K562 (cell line): ENCODE data around the gene CSMD2. TPM values are rescaled to one million over a fixed set of nuclear protein-coding genes. Genes with fewer than 3 reads are reported as not detected.

ENCODE experiments used
- ATAC-seq: fragments of 200-7000 bp; cut with Tn5 transposase; 3 replicates; pipeline ENCODE4 v1.9.1; 2020; ENCODE audit warnings: moderate library complexity
- BruUV-seq: library from RNA; stranded (reverse); fragments of 400-500 nt; replicated peaks from 2 replicates; lab custom pipeline; 2021; lab: Mats Ljungman, UMichigan
- CTCF ChIA-PET: fragments of 300-600 bp; formaldehyde crosslinking; extraction: SDS; loops from one replicate; lab custom pipeline; 2021; ENCODE audit warnings: low intra/inter-chr PET ratio; lab: Yijun Ruan, JAX
- POLR2A ChIA-PET: fragments of 300-600, 350-650 bp; sonication (Branson Sonifier 250); formaldehyde crosslinking; extraction: SDS; loops from one replicate; lab custom pipeline; 2021; ENCODE audit warnings: antibody characterized with exemption, inconsistent platforms; lab: Yijun Ruan, JAX
- DNase-seq, 4 experiments: peaks; one replicate each; pipeline versions ENCODE4 v3.0.0 to v3.0.0-alpha.2; 2011 to 2018; ENCODE audit warnings: low spot score in 3 of 4, mixed read lengths in 3 of 4; ENCODE audit errors: extremely low read depth in 1 of 4
- FAIRE-seq: peaks from 2 replicates; lab custom pipeline; 2011; peaks lifted over from hg19 to GRCh38; lab: Jason Lieb, UNC
- H2AFZ ChIP-seq: 2 replicates; pipeline ENCODE4 v1.6.0; 2011; ENCODE audit warnings: low read depth, low read length, control low read depth, inconsistent platforms
- H3K27ac ChIP-seq: fragments of 200-600 bp; 3 replicates; pipeline ENCODE4 v1.8.0; 2011; ENCODE audit warnings: low read depth, mild to moderate bottlenecking, control low read depth, inconsistent platforms, low read length, moderate library complexity, mixed read lengths; ENCODE audit errors: extremely low read depth
- H3K27me3 ChIP-seq, 2 experiments: fragments of 300-600 bp in 1 of 2; 2 replicates in 1 of 2; 3 replicates in 1 of 2; pipeline versions ENCODE4 v1.6.0 to v1.8.0; 2011; ENCODE audit warnings: inconsistent platforms in 2 of 2, low read length in 2 of 2, mild to moderate bottlenecking in 1 of 2, mixed read lengths in 1 of 2, moderate library complexity in 1 of 2; ENCODE audit not compliant: control insufficient read depth in 2 of 2, insufficient read depth in 2 of 2
- H3K36me3 ChIP-seq: fragments of 300-600 bp; 3 replicates; pipeline ENCODE4 v1.8.0; 2011; ENCODE audit warnings: mild to moderate bottlenecking, low read length, inconsistent platforms; ENCODE audit not compliant: control insufficient read depth, insufficient read depth
- H3K4me1 ChIP-seq, 2 experiments: fragments of 200-600 bp in 1 of 2; replicated peaks in 1 of 2; 2 replicates in 1 of 2; 3 replicates in 1 of 2; pipeline versions ENCODE4 v1.5.1 to v1.8.0; 2011; ENCODE audit warnings: inconsistent platforms in 2 of 2, low read length in 2 of 2, mild to moderate bottlenecking in 1 of 2, mixed read lengths in 1 of 2, moderate library complexity in 1 of 2; ENCODE audit not compliant: control insufficient read depth in 2 of 2, insufficient read depth in 2 of 2
- H3K4me2 ChIP-seq: 2 replicates; pipeline ENCODE4 v1.6.1; 2011; ENCODE audit warnings: low read length, control low read depth, inconsistent platforms, mixed read lengths; ENCODE audit not compliant: insufficient read depth
- H3K4me3 ChIP-seq: fragments of 200-600 bp; sonication (generic), shearing (Covaris generic); 2 replicates; pipeline ENCODE4 v1.5.1; 2016; ENCODE audit warnings: control low read depth, inconsistent platforms
- H3K79me2 ChIP-seq: fragments of 200-600 bp; 3 replicates; pipeline ENCODE4 v1.8.0; 2011; ENCODE audit warnings: low read length, inconsistent platforms; ENCODE audit not compliant: control insufficient read depth, insufficient read depth
- H3K9ac ChIP-seq, 2 experiments: 2 replicates each; pipeline versions ENCODE4 v1.6.0 to v1.6.1; 2011; ENCODE audit warnings: low read depth in 2 of 2, low read length in 2 of 2, control low read depth in 1 of 2, inconsistent platforms in 1 of 2, mild to moderate bottlenecking in 1 of 2, mixed read lengths in 1 of 2; ENCODE audit not compliant: insufficient read depth in 1 of 2
- H3K9me1 ChIP-seq: one replicate; pipeline ENCODE4 v1.6.0; 2011; ENCODE audit warnings: inconsistent platforms, mild to moderate bottlenecking, low read length, moderate library complexity; ENCODE audit not compliant: control insufficient read depth, insufficient read depth
- H3K9me3 ChIP-seq: replicated peaks from 2 replicates; pipeline ENCODE4 v1.5.1; 2011; ENCODE audit warnings: low read depth, low read length, inconsistent platforms; ENCODE audit not compliant: control insufficient read depth, insufficient read depth
- H4K20me1 ChIP-seq: replicated peaks from 2 replicates; pipeline ENCODE4 v1.6.1; 2011; ENCODE audit warnings: low read length, inconsistent platforms, mixed read lengths; ENCODE audit not compliant: control insufficient read depth, insufficient read depth
- CREB1 ChIP-seq, 2 experiments: sonication (generic) in 1 of 2; formaldehyde crosslinking in 1 of 2; IDR thresholded peaks; 2 replicates each; pipeline versions ENCODE4 v1.6.1 to v1.8.0; 2012 to 2022; ENCODE audit warnings: inconsistent platforms in 1 of 2, mild to moderate bottlenecking in 1 of 2, missing genetic modification reagents in 1 of 2, moderate library complexity in 1 of 2
- CSDE1 ChIP-seq, 2 experiments: fragments of 450-650 bp; IDR thresholded peaks; 2 replicates each; pipeline ENCODE4 v1.6.1; 2016; ENCODE audit warnings: mild to moderate bottlenecking in 1 of 2
- DDX20 ChIP-seq: fragments of 450-650 bp; IDR thresholded peaks from 2 replicates; pipeline ENCODE4 v1.6.1; 2016; ENCODE audit warnings: missing genetic modification characterization, low read depth, mild to moderate bottlenecking, missing compliant biosample characterization, moderate library complexity
- ETV5 ChIP-seq: sonication (generic); formaldehyde crosslinking; IDR thresholded peaks from 2 replicates; pipeline ENCODE4 v1.4.0; 2020; ENCODE audit warnings: low read depth, mild to moderate bottlenecking, missing genetic modification reagents
- NELFE ChIP-seq: IDR thresholded peaks from 2 replicates; pipeline ENCODE4 v1.6.1; 2011; ENCODE audit warnings: mild to moderate bottlenecking; ENCODE audit not compliant: insufficient read depth, insufficient read length
- RBM22 ChIP-seq: fragments of 200-400 bp; formaldehyde crosslinking; IDR thresholded peaks from 2 replicates; pipeline ENCODE4 v1.6.1; 2018; ENCODE audit warnings: low read length, low read depth; ENCODE audit not compliant: poor library complexity, severe bottlenecking
- RREB1 ChIP-seq: fragments of 250-450 bp; sonication (Bioruptor Pico); IDR thresholded peaks from 2 replicates; pipeline ENCODE4 v1.4.0; 2020
- SRSF3 ChIP-seq: fragments of 200-400 bp; formaldehyde crosslinking; IDR thresholded peaks from 2 replicates; pipeline ENCODE4 v1.6.1; 2016; ENCODE audit warnings: mild to moderate bottlenecking, low read length, moderate library complexity; ENCODE audit not compliant: insufficient read depth
- ZBED1 ChIP-seq: IDR thresholded peaks from 2 replicates; pipeline ENCODE4 v1.6.1; 2014
- ZBTB17 ChIP-seq: fragments of 450-650 bp; formaldehyde crosslinking; IDR thresholded peaks from 2 replicates; pipeline ENCODE4 v1.4.0; 2020; ENCODE audit warnings: mild to moderate bottlenecking
- ZNF253 ChIP-seq: fragments of 250-450 bp; sonication (Bioruptor Pico); conservative IDR thresholded peaks from 2 replicates; pipeline ENCODE4 v1.6.1; 2021; ENCODE audit warnings: mild to moderate bottlenecking
- ZNF347 ChIP-seq: fragments of 450-650 bp; formaldehyde crosslinking; IDR thresholded peaks from 2 replicates; pipeline ENCODE4 v1.4.0; 2020; ENCODE audit warnings: low read depth, mild to moderate bottlenecking, moderate library complexity
- ZNF384 ChIP-seq: IDR thresholded peaks from 2 replicates; pipeline ENCODE4 v1.6.1; 2012; ENCODE audit warnings: low read depth, low read length, improper control_type of control experiment
- ZNF830 ChIP-seq: fragments of 250-450 bp; sonication (Bioruptor Pico); IDR thresholded peaks from 2 replicates; pipeline ENCODE4 v1.5.0; 2021; ENCODE audit warnings: mild to moderate bottlenecking
- WGBS: fragments of 100-300 bp; shearing (Covaris generic); methylation state at CpG from one replicate; pipeline ENCODE4 v1.1.6; 2016; ENCODE audit warnings: low coverage, mixed read lengths; ENCODE audit not compliant: insufficient coverage; ENCODE audit errors: missing lambda C conversion rate; 5-methylcytosine and 5-hydroxymethylcytosine counted together
- in situ Hi-C: fragments of 300-500 bp; cut with MboI; formaldehyde crosslinking; loops from 4 replicates; pipeline ENCODE4 v1.15.0; 2018; ENCODE audit warnings: inconsistent platforms, mixed read lengths
- intact Hi-C: fragments of 100-400 bp; cut with micrococcal nuclease; formaldehyde crosslinking; loops from 2 replicates; pipeline ENCODE4 v1.14.2; 2022
- polyA plus RNA-seq, 8 experiments: library from polyadenylated mRNA; depleted of rRNA in 4 of 8; stranded (reverse) in 5 of 8; unstranded in 3 of 8; fragments of >200 nt; fragmentation: Nextera tagmentation in 2 of 8; fragmentation: Illumina TruSeq in 1 of 8; extraction: Ambion mirVana in 2 of 8; extraction: Trizol in 1 of 8; gene quantifications; 2 replicates each; pipeline versions ENCODE4 v1.2.1 to v1.2.3, GENCODE V29; 2011 to 2014; ENCODE audit warnings: inconsistent platforms in 1 of 8, missing spikeins in 1 of 8
- total RNA-seq, 7 experiments: library from RNA; depleted of rRNA in 6 of 7; stranded (reverse); fragments of >200 nt in 6 of 7; fragmentation: Illumina TruSeq in 2 of 7; extraction: Trizol in 2 of 7; gene quantifications; 2 replicates each; pipeline versions ENCODE4 v1.2.1 to v1.2.3, GENCODE V29; 2011 to 2021; ENCODE audit warnings: low replicate concordance in 1 of 7
- TF ChIP-seq, protein P1 (sequence below): sonication (generic); formaldehyde crosslinking; IDR thresholded peaks from 2 replicates; pipeline ENCODE4 v1.8.0; 2022; ENCODE audit warnings: mild to moderate bottlenecking, missing genetic modification reagents

The CSMD2 gene
- total and polyA plus RNA-seq, 9 of the 15 experiments (the other 6 are each of a cell fraction or from before 2014, with no cell fraction given): not detected

DNA sequence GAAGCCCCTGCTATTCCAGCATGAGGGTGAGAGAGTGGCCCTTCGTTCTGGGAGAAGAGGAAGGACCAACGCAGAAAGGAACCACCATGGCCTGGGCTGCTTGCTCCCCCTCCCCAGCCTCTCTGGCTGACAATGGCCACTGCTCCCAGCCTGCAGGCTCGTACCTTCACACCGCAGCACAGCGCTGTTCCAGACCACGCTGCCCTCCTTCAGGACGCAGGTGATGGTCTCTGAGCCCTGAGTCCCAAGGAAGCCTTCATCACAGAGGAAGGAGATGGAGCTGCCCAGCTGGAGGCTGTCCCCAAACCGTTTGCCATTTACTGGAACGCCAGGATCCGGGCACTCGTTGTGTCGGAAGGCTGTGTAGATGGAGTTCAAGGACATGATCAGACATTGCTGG, 426.1 kb downstream of the CSMD2 start:
- Histone ChIP-seq H3K9ac (no peak overlapping the region), H3K9me1 (no peaks in the 10 kb centered on the region), H3K27me3 (peaks cover 0 to 9% of the 10 kb centered on the region in 2 experiments; a peak in 2 of 5 replicates), H3K4me1 (no peaks in the 10 kb centered on the region), H4K20me1 (no peaks in the 10 kb centered on the region), H3K36me3 (no peaks in the 10 kb centered on the region), H3K79me2 (no peaks in the 10 kb centered on the region), H3K9me3 (no peaks in the 10 kb centered on the region), H3K27ac (no peak overlapping the region), H3K4me3 (no peak overlapping the region), H2AFZ (no peak overlapping the region), H3K4me2 (no peak overlapping the region)
- in situ Hi-C loops (no loop called here), intact Hi-C loops (loop anchor here (5.0 kb wide), 1 partner anchor 273 kb away; no protein-coding TSS in a partner anchor)
- ChIA-PET CTCF (no interaction called here), POLR2A (interaction anchor here (0.7 kb wide), 1 partner anchor 724 kb away, joined by 3 read pairs; no protein-coding TSS in a partner anchor)
- BruUV-seq: no TSS peak
- FAIRE-seq (no peak), ATAC-seq (no peak), DNase-seq (no peak)
- 1% methylated on average over 12 of the region's 12 CpGs for WGBS
- TF ChIP-seq DDX20 (tag): no peak
- no peak for TF ChIP-seq SRSF3
- TF ChIP-seq ZNF347 (CRISPR knock-in tag): no peak
- TF ChIP-seq CSDE1 (IDR thresholded peaks at IDR 0.05): no peak
- TF ChIP-seq RREB1 (CRISPR knock-in tag): no peak
- no peak for TF ChIP-seq ZNF830 (CRISPR knock-in tag)
- TF ChIP-seq ZBTB17 (CRISPR knock-in tag): no peak
- no peak for TF ChIP-seq ZNF253 (CRISPR knock-in tag)
- no peak for TF ChIP-seq ETV5 (CRISPR knock-in tag)
- no peak for TF ChIP-seq ZNF384
- no peak for TF ChIP-seq RBM22
- TF ChIP-seq NELFE: no peak
- TF ChIP-seq CREB1 (IDR thresholded peaks at IDR 0.05): no peak
- TF ChIP-seq CREB1 (CRISPR knock-in tag; IDR thresholded peaks at IDR 0.05): no peak
- no peak for TF ChIP-seq ZBED1
- TF ChIP-seq, protein P1, sequence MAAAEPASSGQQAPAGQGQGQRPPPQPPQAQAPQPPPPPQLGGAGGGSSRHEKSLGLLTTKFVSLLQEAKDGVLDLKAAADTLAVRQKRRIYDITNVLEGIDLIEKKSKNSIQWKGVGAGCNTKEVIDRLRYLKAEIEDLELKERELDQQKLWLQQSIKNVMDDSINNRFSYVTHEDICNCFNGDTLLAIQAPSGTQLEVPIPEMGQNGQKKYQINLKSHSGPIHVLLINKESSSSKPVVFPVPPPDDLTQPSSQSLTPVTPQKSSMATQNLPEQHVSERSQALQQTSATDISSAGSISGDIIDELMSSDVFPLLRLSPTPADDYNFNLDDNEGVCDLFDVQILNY (CRISPR knock-in tag): no peak
